Globus pallidus (tissue), 1 donor: ENCODE data around the gene SMC5.
"Not testable (repeated sequence)": the region's sequence is repeated elsewhere in the genome, so short reads cannot be mapped to it uniquely, and the experiment has no call there.

ENCODE experiments used
- DNase-seq: peaks from one replicate; pipeline ENCODE4 v3.0.0-alpha.2; 2015; ENCODE audit warnings: low spot score

The SMC5 gene

GRCh38 chr9:70258692-70259511, at the start of gene SMC5:
SMC5 (plus strand) TSS chr9:70258978; CDS start chr9:70259079, 101 bp downstream.
- DNase-seq = peak; percentile 91

GRCh38 chr9:70217029-70217428, 41.7 kb upstream of the SMC5 start:
- DNase-seq = no peak

- DNase-seq = no peak
Measured at GRCh38 chr9:70218767-70219166, 40.0 kb upstream of the SMC5 start.

GRCh38 chr9:70220216-70220615, 38.6 kb upstream of the SMC5 start:
- DNase-seq = no peak

GRCh38 chr9:70222354-70222753, 36.4 kb upstream of the SMC5 start:
- no peak for DNase-seq

- DNase-seq = no peak
Measured at GRCh38 chr9:70228118-70228517, 30.7 kb upstream of the SMC5 start.

GRCh38 chr9:70228611-70229010, 30.2 kb upstream of the SMC5 start:
- DNase-seq = no peak

- no peak for DNase-seq
Measured at GRCh38 chr9:70229026-70229425, 29.8 kb upstream of the SMC5 start.

GRCh38 chr9:70229579-70229978, 29.2 kb upstream of the SMC5 start:
- DNase-seq = no peak

GRCh38 chr9:70232476-70232875, 26.3 kb upstream of the SMC5 start:
- DNase-seq = no peak

GRCh38 chr9:70234208-70234607, 24.6 kb upstream of the SMC5 start:
- DNase-seq = not testable (repeated sequence)

GRCh38 chr9:70245952-70246351, 12.8 kb upstream of the SMC5 start:
- not testable (repeated sequence) for DNase-seq

- no peak for DNase-seq
Measured at GRCh38 chr9:70250221-70250620, 8.6 kb upstream of the SMC5 start.

- no peak for DNase-seq
Measured at GRCh38 chr9:70255486-70255885, 3.3 kb upstream of the SMC5 start.

- no peak for DNase-seq
Measured at GRCh38 chr9:70256123-70256551, 2.6 kb upstream of the SMC5 start.

- DNase-seq = no peak
Measured at GRCh38 chr9:70257502-70257901, 1.3 kb upstream of the SMC5 start.

- peak; percentile 58 for DNase-seq
Measured at GRCh38 chr9:70257991-70258691, 637 bp upstream of the SMC5 start.

GRCh38 chr9:70259512-70259802, 679 bp downstream of the SMC5 start:
- no peak for DNase-seq

- DNase-seq = no peak
Measured at GRCh38 chr9:70260007-70260443, 1.2 kb downstream of the SMC5 start.

GRCh38 chr9:70260606-70261005, 1.8 kb downstream of the SMC5 start:
- DNase-seq = no peak

- DNase-seq = no peak
Measured at GRCh38 chr9:70261131-70261870, 2.5 kb downstream of the SMC5 start.

GRCh38 chr9:70262366-70262765, 3.6 kb downstream of the SMC5 start:
- DNase-seq = no peak

- no peak for DNase-seq
Measured at GRCh38 chr9:70262948-70263347, 4.2 kb downstream of the SMC5 start.
